A549 treated with CORT108297 at 1 μM for 4 hours (cell line): ENCODE measurements around the gene SLC6A7. TPM values are rescaled to one million over a fixed set of nuclear protein-coding genes. Genes with fewer than 3 reads are reported as not detected.

Experiments
- total RNA-seq: library from RNA; stranded (reverse); fragments of 200-300 nt; extraction: Qiagen RNA extraction; gene quantifications from 5 replicates; pipeline ENCODE4 v1.2.3, GENCODE V29; 2022

Gene SLC6A7
- 0.02 to 0.05 TPM (median 0.03 TPM) in 4 of 5 replicates, not detected in the other for total RNA-seq

GRCh38 chr5:150189728-150190502, at the start of gene SLC6A7:
Gene SLC6A7 (plus strand): TSS chr5:150190062. CDS start chr5:150190328, 266 bp downstream.

GRCh38 chr5:150155258-150156026, 34.4 kb upstream of the SLC6A7 start, which contains the start of gene PDGFRB:
Gene PDGFRB (minus strand): TSS chr5:150155845. CDS start chr5:150137047, 18,798 bp downstream.

GRCh38 chr5:150166650-150167511, 23.0 kb upstream of the SLC6A7 start, which contains the start of gene CDX1:
Gene CDX1 (plus strand): TSS chr5:150166778. CDS start chr5:150166877, 99 bp downstream.

Other genes with a start within 250 kb of the SLC6A7 start
- 0.13 to 0.21 TPM (median 0.13 TPM) in 5 replicates for gene PDE6A, start 245.3 kb upstream of the SLC6A7 start, total RNA-seq
- 26.7 to 44.6 TPM (median 37.1 TPM) in 5 replicates for gene SLC26A2, start 229.3 kb upstream of the SLC6A7 start, total RNA-seq
- gene TIGD6, start 189.4 kb upstream of the SLC6A7 start, total RNA-seq = 4.5 to 5.7 TPM (median 5.2 TPM) in 5 replicates
- 28.9 to 32.3 TPM (median 29.8 TPM) in 5 replicates for gene HMGXB3, start 189.3 kb upstream of the SLC6A7 start, total RNA-seq
- 0.11 to 0.22 TPM (median 0.15 TPM) in 5 replicates for gene CSF1R, start 103.5 kb upstream of the SLC6A7 start, total RNA-seq
- 0.10 to 0.35 TPM (median 0.30 TPM) in 5 replicates for gene PDGFRB, start 34.2 kb upstream of the SLC6A7 start, total RNA-seq
- gene CDX1, start 23.3 kb upstream of the SLC6A7 start, total RNA-seq = not detected in 5 replicates
- gene CAMK2A, start 99.7 kb downstream of the SLC6A7 start, total RNA-seq = 0.76 to 1.3 TPM (median 0.86 TPM) in 5 replicates
- gene ARSI, start 112.8 kb downstream of the SLC6A7 start, total RNA-seq = 30.7 to 50.7 TPM (median 44.2 TPM) in 5 replicates
- gene TCOF1, start 167.6 kb downstream of the SLC6A7 start, total RNA-seq = 71.2 to 88.1 TPM (median 83.5 TPM) in 5 replicates
- 0.09 to 0.13 TPM (median 0.10 TPM) in 4 of 5 replicates, not detected in the other for gene CD74, start 222.8 kb downstream of the SLC6A7 start, total RNA-seq